Left ventricle myocardium superior (tissue), 1 donor: Measurements from ENCODE around the gene SH2B3. TPM values are rescaled to one million over a fixed set of nuclear protein-coding genes. Genes with fewer than 3 reads are reported as not detected.
"Not testable (repeated sequence)": the region's sequence is repeated elsewhere in the genome, so short reads cannot be mapped to it uniquely, and the experiment has no call there.

Source experiments
- ATAC-seq: fragments of 200-7000 bp; cut with Tn5 transposase; one replicate; pipeline ENCODE4 v1.9.1; 2020; ENCODE audit warnings: mild to moderate bottlenecking, moderate library complexity
- DNase-seq: peaks from one replicate; pipeline ENCODE4 v3.0.0-alpha.2; 2020
- intact Hi-C: fragments of 100-400 bp; cut with micrococcal nuclease; formaldehyde crosslinking; loops from one replicate; pipeline ENCODE4 v1.11.0; 2022
- long read RNA-seq: library from polyadenylated mRNA; unstranded; transcript quantifications from one replicate; pipeline ENCODE4 v2.0.0, GENCODE V29; 2021
- total RNA-seq: library from RNA; stranded (reverse); fragmentation: NEBNext Ultra II Directional; extraction: Animal tissue kit (Norgen Biotek cat#: 25700); gene quantifications from one replicate; pipeline ENCODE4 v1.2.1, GENCODE V29; 2021
- donor health status: DM: no; HTN: yes; CAD: no; lungs with severe emphysema.

The SH2B3 gene
- total RNA-seq: 45.1 TPM
- long read RNA-seq, full-length matches to known transcripts: 3 of 102 reads
- long read RNA-seq, partial matches to known transcripts: 89 of 102 reads
- long read RNA-seq, other reads (novel, unspliced or antisense): 10 of 102 reads

DNA sequence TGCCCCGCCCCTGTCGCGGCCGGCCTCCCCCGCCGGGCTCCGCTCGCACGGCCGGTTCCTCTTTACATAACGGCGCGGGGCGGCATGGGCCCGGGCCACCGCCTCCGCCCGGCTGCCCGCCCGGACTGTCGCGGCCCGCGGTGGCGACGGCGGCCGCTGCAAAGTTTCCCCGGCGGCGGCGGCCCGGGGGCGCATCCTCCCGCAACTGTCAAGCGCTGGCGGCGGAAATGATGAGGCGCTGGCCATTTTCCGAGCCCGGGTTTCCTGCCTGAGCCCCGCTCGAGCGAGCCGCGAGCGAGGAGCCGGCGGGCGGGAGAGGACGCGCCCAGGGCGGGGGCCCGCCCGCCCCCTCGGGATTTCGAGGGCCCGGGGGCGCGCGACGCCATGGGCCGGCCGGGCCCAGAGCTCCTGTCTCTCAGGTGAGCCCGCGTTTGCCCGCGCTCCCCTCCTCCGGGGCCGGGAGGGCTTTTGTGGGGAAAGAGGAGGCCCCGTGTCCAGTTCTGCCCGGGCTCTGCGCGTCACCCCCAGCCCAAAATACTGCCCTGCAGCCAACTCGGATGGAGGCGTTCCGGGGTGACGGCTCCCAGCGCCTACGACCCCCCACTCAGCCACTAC lies at the start of gene SH2B3:
SH2B3 (plus strand) TSS at position 65 of the 615 bp plus-strand sequence. CDS start 12,223 bp downstream, outside the sequence.
- DNase-seq: no peak
- intact Hi-C loops: no loop called here
- peak; percentile 3 for ATAC-seq

- DNase-seq (peak; percentile 39), ATAC-seq (no peak)
- intact Hi-C loops: no loop called here
These were observed 46.4 kb upstream of the SH2B3 start for GRCh38 chr12:111359231-111359913.

DNA sequence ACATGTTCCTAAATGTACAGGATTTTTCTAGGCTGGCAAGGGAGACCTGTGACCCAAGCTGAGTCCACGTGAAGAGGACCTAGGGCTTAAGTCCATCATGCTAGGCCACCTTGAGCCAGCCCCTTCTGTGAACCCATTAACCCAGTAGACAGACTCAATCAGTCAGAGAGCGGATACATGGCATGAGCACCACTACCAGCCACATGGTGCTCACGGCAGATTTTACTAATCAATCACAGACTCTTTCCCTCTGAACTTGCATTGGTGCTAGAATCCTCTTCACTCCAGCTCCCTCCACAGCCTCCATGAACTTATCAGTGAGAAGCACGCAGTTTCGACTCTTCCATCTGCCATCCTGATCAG lies 45.8 kb upstream of the SH2B3 start:
- ATAC-seq (no peak), DNase-seq (no peak)
- intact Hi-C loops: no loop called here

- DNase-seq (no peak), ATAC-seq (no peak)
- intact Hi-C loops: no loop called here
These were observed 45.3 kb upstream of the SH2B3 start for GRCh38 chr12:111360325-111360930.

DNA sequence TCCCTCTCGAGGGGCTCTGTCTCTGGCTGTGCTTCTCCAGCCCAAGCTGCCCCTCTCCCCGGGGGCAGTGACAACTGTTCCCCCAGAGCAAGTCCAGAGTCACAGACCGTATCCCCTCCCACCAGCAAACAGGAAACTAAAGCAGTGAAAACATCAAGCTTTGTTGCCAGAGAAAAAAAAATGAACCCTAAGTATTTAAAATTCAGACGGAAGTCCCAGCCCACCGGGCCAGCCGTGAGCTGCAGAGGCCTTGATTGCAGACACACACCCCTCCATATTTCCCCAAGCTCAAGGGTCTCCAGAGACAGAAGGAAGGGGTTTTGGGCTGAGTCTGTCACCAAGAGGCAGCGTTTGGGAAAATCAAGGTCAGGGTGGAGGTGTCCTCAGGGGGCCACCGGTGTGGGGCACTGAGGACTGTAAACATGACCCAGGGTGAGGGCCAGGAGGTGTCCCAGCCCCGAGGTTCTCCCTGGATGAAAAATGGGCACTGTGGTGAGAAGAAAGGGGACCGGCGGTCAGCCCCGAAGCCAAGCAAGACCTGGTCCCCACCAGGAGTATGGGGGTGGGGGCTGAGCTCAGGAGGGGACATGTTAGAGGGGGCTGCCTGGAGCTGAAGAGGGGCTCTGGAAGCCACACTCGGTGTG lies 44.5 kb upstream of the SH2B3 start:
- no peak for DNase-seq
- ATAC-seq: no peak
- intact Hi-C loops: no loop called here

- DNase-seq (peak; percentile 64), ATAC-seq (peak; percentile 32)
- intact Hi-C loops: no loop called here
These were observed 43.8 kb upstream of the SH2B3 start for GRCh38 chr12:111361717-111362576.

DNA sequence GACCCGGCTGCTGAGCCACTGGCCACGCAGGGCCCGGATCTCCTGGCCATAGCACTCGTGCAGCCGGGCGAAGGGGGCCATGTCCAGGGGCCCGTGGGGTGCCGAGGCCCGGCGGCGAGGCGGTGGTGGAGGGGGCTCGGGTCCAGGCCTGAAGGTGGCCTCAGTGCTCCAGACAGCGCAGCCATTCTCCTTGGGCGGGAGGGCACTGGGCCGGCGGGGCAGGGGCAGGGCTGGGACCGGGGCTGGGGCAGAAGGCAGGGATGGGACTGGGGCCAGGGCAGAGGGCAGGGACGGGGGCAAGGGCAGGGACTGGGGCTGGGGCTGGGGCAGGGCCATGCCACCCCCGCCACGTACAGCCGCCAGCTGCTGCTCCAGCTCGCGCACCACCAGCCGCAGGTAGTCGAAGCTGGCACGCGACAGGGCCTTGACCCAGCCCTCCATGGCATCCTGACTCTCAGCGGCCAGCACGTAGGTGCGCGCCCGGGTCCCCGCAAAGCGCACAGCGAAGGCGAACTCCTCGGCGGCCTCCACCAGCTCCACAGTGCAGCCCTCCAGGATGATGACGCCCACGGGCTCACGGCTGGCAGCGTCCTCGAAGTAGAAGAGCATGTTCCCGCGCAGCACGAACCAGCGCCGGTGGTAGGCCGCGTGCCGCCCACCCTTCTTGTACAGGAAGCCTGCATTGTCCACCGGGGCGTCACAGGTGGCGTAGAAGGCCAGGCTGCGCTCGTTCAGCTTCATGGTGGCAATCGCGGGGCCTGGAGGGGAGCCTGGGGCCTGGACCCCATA lies 42.8 kb upstream of the SH2B3 start:
- ATAC-seq: peak; percentile 1
- intact Hi-C loops: no loop called here
- DNase-seq: peak; percentile 35

DNA sequence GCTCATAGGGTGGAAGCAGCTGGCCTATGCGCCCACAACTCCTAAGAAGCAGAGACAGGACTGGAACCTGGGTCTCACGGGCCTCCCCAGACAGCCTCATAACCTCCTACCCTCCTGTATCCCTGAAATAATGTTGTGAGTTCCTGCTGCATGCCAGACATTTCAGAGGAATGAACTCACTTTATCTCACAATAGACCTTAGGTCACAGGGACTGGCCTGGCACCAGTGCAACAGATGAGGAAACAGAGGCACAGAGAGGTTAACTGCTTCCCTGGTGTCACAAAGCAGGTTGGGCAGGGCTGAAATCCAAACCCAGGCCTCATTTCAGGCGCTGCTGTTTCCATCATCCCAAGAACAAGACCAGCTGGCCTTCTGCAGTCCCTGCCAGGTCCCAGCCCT lies 42.1 kb upstream of the SH2B3 start:
- intact Hi-C loops: no loop called here
- peak; percentile 37 for DNase-seq
- peak; percentile 19 for ATAC-seq

DNA sequence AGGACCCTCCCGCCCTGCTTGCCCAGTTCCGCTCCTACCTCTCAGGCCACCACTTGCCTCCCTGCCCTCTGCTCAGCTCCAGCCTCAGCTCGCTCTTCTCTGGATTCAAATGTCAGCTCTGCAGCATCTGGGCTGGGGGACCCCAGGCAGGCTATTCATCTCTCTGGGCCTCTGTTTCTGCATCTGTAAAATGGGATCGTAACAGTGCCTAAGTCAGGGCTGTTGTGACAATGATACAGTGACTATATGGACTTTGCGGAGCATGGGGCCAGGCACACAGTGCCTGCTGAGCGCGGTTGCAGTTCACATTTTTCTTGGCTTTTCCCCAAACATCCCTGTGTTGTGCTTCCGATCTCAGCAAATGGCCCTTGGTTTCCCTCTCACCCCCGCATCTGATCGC lies 39.6 kb upstream of the SH2B3 start:
- ATAC-seq: no peak
- no peak for DNase-seq
- intact Hi-C loops: no loop called here

DNA sequence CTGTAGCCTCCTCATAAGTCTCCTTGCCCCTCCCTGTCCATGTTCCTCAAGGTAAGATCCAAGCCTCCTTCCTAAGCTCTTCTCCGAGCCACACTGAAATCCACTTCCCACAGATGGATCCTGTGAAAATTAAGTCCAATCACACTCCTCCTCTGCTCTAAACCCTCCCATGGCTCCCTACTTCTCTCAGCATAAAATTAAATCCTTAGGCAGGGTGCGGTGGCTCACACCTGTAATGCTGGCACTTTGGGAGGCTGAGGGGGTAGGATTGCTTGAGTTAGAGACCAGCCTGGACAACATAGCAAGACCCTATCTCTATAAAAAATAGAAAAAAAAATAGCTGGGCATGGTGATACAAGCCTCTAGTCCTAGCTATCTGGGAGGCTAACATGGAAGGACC lies 39.1 kb upstream of the SH2B3 start:
- intact Hi-C loops: no loop called here
- DNase-seq (no peak), ATAC-seq (no peak)

DNA sequence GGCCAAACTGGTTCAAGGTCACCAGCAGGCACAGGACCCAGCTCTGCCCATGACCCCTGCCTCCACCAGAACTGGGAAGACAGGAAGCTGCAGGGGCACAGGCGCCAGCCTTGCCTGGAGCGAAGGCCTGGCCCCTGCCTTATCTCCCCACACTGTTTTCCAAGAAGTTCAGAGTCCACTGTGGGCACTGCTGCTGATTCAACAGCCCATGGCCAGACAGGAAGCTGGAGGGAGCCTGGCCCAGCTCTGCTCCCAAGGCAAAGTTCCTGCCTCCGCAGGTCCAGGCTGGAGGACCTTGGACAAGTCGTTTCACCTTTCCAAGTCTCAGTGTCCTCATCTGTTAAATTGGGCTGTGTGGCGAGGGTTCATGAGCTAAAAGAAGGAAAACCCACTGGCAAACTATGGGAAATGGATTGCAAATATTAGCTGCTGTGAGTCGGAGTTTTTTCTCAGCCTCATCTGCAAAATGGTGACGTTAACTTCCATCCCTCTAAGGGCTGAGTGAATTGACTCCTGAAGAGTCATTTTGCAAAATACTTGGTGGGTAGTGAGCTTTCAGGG lies 38.0 kb upstream of the SH2B3 start:
- peak; percentile 8 for ATAC-seq
- DNase-seq: peak; percentile 39
- intact Hi-C loops: no loop called here

DNA sequence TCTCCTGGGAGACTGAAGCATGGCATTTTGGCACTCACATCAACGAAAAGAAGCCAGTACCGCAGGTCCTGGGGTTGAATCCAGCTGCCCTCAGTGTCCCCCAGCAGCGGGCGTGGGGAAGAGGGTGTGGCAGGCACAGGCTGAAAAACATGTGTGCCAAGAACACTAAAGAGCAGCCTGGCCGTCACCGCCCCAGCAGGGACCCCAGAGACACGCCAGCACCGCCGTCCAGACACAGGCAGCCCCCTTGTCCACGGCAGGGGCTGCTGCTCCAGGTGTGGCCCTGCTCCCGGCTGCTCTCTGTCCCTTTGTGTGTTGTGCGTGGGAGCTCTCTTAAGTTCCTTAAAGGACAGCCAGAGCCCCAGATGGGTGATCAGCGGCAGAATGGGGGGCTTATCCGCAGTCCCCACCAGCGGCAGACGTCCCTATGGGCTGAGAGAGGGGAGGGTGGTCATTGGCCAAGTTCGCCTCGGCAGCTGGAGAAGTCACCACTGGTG lies 37.4 kb upstream of the SH2B3 start:
- intact Hi-C loops: no loop called here
- ATAC-seq: peak; percentile 42
- peak; percentile 57 for DNase-seq

DNA sequence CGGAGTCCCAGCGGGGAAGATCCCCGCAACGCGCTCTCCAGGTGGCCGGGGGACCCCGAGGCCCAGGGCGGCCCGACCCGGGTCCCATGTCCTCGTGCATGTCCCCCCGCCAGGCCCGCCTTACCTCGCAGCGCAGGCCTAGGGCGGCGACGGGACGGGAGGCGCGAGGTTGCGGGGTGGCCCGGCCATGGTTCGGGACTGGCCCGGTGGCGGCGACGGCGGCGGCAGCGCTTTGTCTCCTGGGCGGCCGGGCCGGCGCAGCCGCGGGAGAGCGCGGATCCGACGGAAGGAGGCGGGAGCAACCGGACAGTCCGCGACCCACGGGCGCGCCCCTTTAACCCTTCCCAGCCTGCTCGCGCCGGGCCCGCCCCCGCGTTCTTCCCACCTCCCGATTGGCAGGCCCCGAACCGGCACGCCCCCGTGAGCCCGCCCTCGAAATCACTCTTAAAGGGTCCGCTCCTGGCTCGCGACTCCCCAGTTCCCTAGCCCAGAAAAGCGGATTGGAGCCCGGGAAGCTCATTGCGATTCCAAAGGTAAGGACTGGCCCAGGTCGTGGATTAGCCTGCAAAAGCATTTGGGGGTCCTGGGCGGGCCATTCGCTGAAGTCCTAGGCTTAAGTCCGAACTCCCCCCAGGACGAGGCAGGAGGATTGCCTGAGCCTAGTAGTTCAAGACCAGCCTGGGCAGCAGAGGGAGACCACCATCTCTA lies 36.8 kb upstream of the SH2B3 start, which contains the start of gene PHETA1:
PHETA1 (minus strand) TSS at position 308 of the 708 bp plus-strand sequence. CDS start 5,668 bp downstream, outside the sequence.
- intact Hi-C loops: no loop called here
- peak; percentile 92 for ATAC-seq
- peak; percentile 98 for DNase-seq

GRCh38 chr12:111369496-111370220 lies 36.1 kb upstream of the SH2B3 start:
- intact Hi-C loops: no loop called here
- no peak for DNase-seq
- no peak for ATAC-seq

- intact Hi-C loops, ATAC-seq, DNase-seq: not testable (repeated sequence)
These were observed 32.5 kb upstream of the SH2B3 start for GRCh38 chr12:111373231-111373630.

DNA sequence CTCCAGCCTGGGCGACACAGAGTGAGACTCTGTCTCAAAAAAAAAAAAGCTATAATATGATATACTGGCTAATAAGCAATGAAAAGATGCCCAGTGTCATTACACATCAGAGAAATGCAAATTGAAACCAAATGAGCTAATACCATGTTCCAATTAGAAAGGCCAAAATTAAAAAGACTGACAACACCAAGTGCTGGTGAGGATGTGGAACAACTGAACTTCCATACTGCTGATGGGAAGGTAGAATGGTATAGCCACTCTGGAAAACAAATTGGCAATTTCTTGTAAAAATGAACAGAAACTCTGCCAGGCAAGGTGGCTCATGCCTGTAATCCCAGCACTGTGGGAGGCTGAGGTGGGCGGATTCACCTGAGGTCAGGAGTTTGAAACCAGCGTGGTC lies 28.3 kb upstream of the SH2B3 start:
- ATAC-seq (no peak), DNase-seq (no peak)
- intact Hi-C loops: no loop called here
